Naive thymus-derived CD8-positive, alpha-beta T cell (primary cell): ENCODE results near the gene CLIC1. TPM values are rescaled to one million over a fixed set of nuclear protein-coding genes. Genes with fewer than 3 reads are reported as not detected.

Experiments
- ATAC-seq, 2 donors: fragments of 150-1000 bp; cut with Tn5 transposase in 1 of 2; sonication (Bioruptor Pico), chemical (Tn5 transposase) in 1 of 2; 1 replicate in 1 of 2; 2 replicates in 1 of 2; pipeline ENCODE4 v1.10.0; 2021; ENCODE audit warnings: mild to moderate bottlenecking in 2 of 2, moderate library complexity in 2 of 2
- POLR2A ChIA-PET: fragments of 350-600 bp; sonication (Branson Sonifier 250); formaldehyde crosslinking; loops from one replicate; lab custom pipeline; 2021; ENCODE audit warnings: antibody characterized with exemption; lab: Charles Lee
- DNase-seq, 10 donors: peaks; one replicate each; pipeline versions ENCODE4 v3.0.0 to v3.0.0-alpha.2; 2020 to 2022
- H3K27ac Mint-ChIP-seq, 10 donors: one replicate each; pipeline ENCODE4 v1.8.0; 2020 to 2022; ENCODE audit warnings: mild to moderate bottlenecking in 10 of 10, mixed read lengths in 10 of 10, moderate library complexity in 4 of 10, inconsistent platforms in 1 of 10
- H3K27me3 Mint-ChIP-seq, 5 donors: one replicate each; pipeline ENCODE4 v1.8.0; 2021 to 2022; ENCODE audit warnings: mixed read lengths in 5 of 5
- H3K36me3 Mint-ChIP-seq, 3 donors: one replicate each; pipeline ENCODE4 v1.8.0; 2020 to 2022; ENCODE audit warnings: mixed read lengths in 3 of 3, mild to moderate bottlenecking in 2 of 3, inconsistent platforms in 1 of 3
- H3K4me1 Mint-ChIP-seq, 4 donors: one replicate each; pipeline ENCODE4 v1.8.0; 2021 to 2022; ENCODE audit warnings: mixed read lengths in 4 of 4
- H3K4me3 Mint-ChIP-seq, 10 donors: one replicate each; pipeline ENCODE4 v1.8.0; 2020 to 2022; ENCODE audit warnings: mild to moderate bottlenecking in 10 of 10, mixed read lengths in 10 of 10, moderate library complexity in 6 of 10, inconsistent platforms in 1 of 10
- H3K9me3 Mint-ChIP-seq, 9 donors: one replicate each; pipeline ENCODE4 v1.8.0; 2020 to 2022; ENCODE audit warnings: mixed read lengths in 9 of 9, mild to moderate bottlenecking in 3 of 9, inconsistent platforms in 1 of 9, moderate library complexity in 1 of 9
- microRNA-seq: library from miRNA; unstranded; fragments of <30 nt; microRNA quantifications from one replicate; pipeline ENCODE4 v1.2.0, GENCODE V29; 2022; ENCODE audit warnings: borderline microRNAs expressed
- polyA plus RNA-seq, 3 donors: library from polyadenylated mRNA; unstranded; fragments of 300-500 nt; fragmentation: Illumina TruSeq; gene quantifications; one replicate each; pipeline ENCODE4 v1.2.3, GENCODE V29; 2021
- total RNA-seq, 8 experiments: library from RNA in 2 of 8; stranded (reverse) in 2 of 8; gene quantifications; one replicate each; pipeline ENCODE4 v1.2.3 and lab custom pipeline; 2021 to 2026

Gene CLIC1
- total and polyA plus RNA-seq, 5 experiments from 2014 or later, result 23.7 to 345 (median 95.1) TPM

GRCh38 chr6:31690231-31691077 is 45.9 kb downstream of the CLIC1 start:
- H3K27ac Mint-ChIP-seq, result peak overlapping the region in 6 of 10 donors; percentile 24 to 84 (median 56)
- H3K4me3 Mint-ChIP-seq, result no peak overlapping the region
- peaks cover 0 to 85% (median 6%) of the 10 kb centered on the region in 3 donors for H3K36me3 Mint-ChIP-seq
- H3K4me1 Mint-ChIP-seq, result peaks cover 0 to 8% (median 4%) of the 10 kb centered on the region in 4 donors
- ATAC-seq (no peak), DNase-seq (no peak)
- no peaks in the 10 kb centered on the region for H3K9me3 Mint-ChIP-seq
- POLR2A ChIA-PET, result interaction anchor here (0.5 kb wide), 1 partner anchor 219 kb away, joined by 3 read pairs; no protein-coding TSS in a partner anchor
- H3K27me3 Mint-ChIP-seq, result no peaks in the 10 kb centered on the region

GRCh38 chr6:31689249-31690110 is 46.9 kb downstream of the CLIC1 start:
- Mint-ChIP-seq H3K4me1 (peaks cover 0 to 8% (median 3%) of the 10 kb centered on the region in 4 donors), H3K9me3 (no peaks in the 10 kb centered on the region), H3K4me3 (no peak overlapping the region), H3K27me3 (no peaks in the 10 kb centered on the region), H3K27ac (peak overlapping the region in 5 of 10 donors; percentile 28 to 77 (median 63)), H3K36me3 (peaks cover 0 to 76% (median 6%) of the 10 kb centered on the region in 3 donors)
- POLR2A ChIA-PET, result no interaction called here
- DNase-seq (no peak), ATAC-seq (peak in 1 of 2 donors; percentile 20)

GRCh38 chr6:31687860-31688693 is 48.3 kb downstream of the CLIC1 start:
- Mint-ChIP-seq H3K9me3 (no peaks in the 10 kb centered on the region), H3K4me3 (no peak overlapping the region), H3K27me3 (no peaks in the 10 kb centered on the region), H3K27ac (peak overlapping the region in 2 of 10 donors; percentile 15 to 45), H3K4me1 (peaks cover 0 to 9% (median 4%) of the 10 kb centered on the region in 4 donors), H3K36me3 (peaks cover 0 to 64% (median 6%) of the 10 kb centered on the region in 3 donors)
- POLR2A ChIA-PET, result no interaction called here
- ATAC-seq (no peak), DNase-seq (no peak)

DNA sequence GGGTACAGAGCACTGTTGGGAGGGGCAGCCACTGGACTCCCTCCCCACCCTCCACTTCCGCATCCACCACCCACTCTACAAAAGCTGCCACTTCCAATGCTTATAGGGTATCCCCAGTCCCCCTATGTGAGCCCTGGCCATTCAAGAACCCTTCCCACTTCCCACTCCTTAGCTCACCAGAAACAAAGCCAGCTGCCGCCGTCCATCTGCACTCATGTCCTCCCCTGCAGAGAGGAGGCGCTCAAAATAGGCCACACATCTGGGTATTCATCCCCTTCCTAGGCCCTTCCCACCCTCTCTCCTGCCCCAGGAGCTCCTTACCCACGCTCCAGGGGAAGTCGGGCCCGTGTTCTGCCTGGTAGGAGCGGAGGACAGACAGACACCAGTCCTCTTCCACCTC is 49.0 kb downstream of the CLIC1 start:
- H3K4me3 Mint-ChIP-seq, result no peak overlapping the region
- H3K36me3 Mint-ChIP-seq, result peaks cover 0 to 58% (median 6%) of the 10 kb centered on the region in 3 donors
- POLR2A ChIA-PET, result no interaction called here
- ATAC-seq, result no peak
- H3K4me1 Mint-ChIP-seq, result peaks cover 0 to 10% (median 4%) of the 10 kb centered on the region in 4 donors
- H3K27me3 Mint-ChIP-seq, result no peaks in the 10 kb centered on the region
- H3K9me3 Mint-ChIP-seq, result no peaks in the 10 kb centered on the region
- H3K27ac Mint-ChIP-seq, result peak overlapping the region in 2 of 10 donors; percentile 41 to 50
- no peak for DNase-seq

GRCh38 chr6:31686483-31686882 is 49.8 kb downstream of the CLIC1 start:
- Mint-ChIP-seq H3K4me1 (peaks cover 3 to 18% (median 8%) of the 10 kb centered on the region in 4 donors), H3K36me3 (peaks cover 0 to 56% (median 6%) of the 10 kb centered on the region in 3 donors), H3K4me3 (no peak overlapping the region), H3K9me3 (no peaks in the 10 kb centered on the region), H3K27me3 (no peaks in the 10 kb centered on the region), H3K27ac (peak overlapping the region in 6 of 10 donors; percentile 1 to 66 (median 40))
- no peak for DNase-seq
- ATAC-seq, result no peak
- POLR2A ChIA-PET, result no interaction called here

GRCh38 chr6:31683591-31683990 is 52.7 kb downstream of the CLIC1 start:
- Mint-ChIP-seq H3K4me1 (peaks cover 19 to 26% (median 21%) of the 10 kb centered on the region in 4 donors), H3K27ac (peak overlapping the region in 1 of 10 donors; percentile 79), H3K36me3 (peaks cover 0 to 29% (median 6%) of the 10 kb centered on the region in 3 donors), H3K9me3 (no peaks in the 10 kb centered on the region), H3K27me3 (no peaks in the 10 kb centered on the region), H3K4me3 (peak overlapping the region in 2 of 10 donors; percentile 22 to 29)
- ATAC-seq (no peak), DNase-seq (no peak)
- POLR2A ChIA-PET, result interaction anchor here (0.6 kb wide), 2 partner anchors 10 to 36 kb away, joined by 3 to 4 read pairs; no protein-coding TSS in a partner anchor

DNA sequence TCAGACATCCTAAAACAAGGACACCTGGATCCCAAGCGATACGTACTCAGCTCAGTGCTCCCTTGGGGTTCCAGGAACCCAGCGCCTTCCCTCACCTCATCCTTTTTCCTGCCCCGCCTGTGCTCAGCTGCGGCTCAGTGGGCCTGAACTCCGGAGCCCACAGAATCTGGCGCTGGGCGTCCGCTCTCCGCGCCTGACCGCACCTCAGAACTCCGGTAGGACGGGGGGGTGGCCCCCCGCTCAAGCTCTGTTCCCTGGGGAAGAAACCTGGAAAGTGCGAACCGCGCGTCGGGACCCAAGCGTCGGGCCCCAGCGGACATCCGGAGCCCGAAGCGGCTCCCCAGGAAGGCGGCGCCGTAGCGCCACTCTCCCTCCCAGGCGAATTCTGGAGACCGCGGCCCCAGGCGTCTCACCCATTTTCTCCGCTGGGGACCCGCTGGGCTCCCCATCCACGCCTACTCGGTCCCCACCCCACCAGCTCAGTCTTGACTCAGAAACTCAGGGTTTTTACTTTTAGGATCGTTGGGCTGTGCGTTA is 55.1 kb downstream of the CLIC1 start:
- DNase-seq (peak in 7 of 10 donors; percentile 18 to 42 (median 36)), ATAC-seq (peak; percentile 80)
- H3K27ac Mint-ChIP-seq, result peak overlapping the region; percentile 29 to 93 (median 84)
- H3K4me1 Mint-ChIP-seq, result peaks cover 19 to 31% (median 21%) of the 10 kb centered on the region in 4 donors
- POLR2A ChIA-PET, result interaction anchor here (0.6 to 1.9 kb wide), 11 partner anchors 10 to 157 kb away, joined by 3 to 9 read pairs (median 3); partner anchors contain the start of genes ABHD16A, BAG6, GPANK1 and HSPA1B
- no peaks in the 10 kb centered on the region for H3K9me3 Mint-ChIP-seq
- H3K4me3 Mint-ChIP-seq, result peak overlapping the region; percentile 69 to 93 (median 91)
- H3K36me3 Mint-ChIP-seq, result peaks cover 0 to 12% (median 2%) of the 10 kb centered on the region in 3 donors
- no peaks in the 10 kb centered on the region for H3K27me3 Mint-ChIP-seq

Small RNA genes lying within 50 kb of the gene (microRNA-seq; reads per million reads assigned to microRNA genes)
- gene MIR4646, result not detected

Other genes starting within 250 kb of the CLIC1 start
Only the 30 nearest of the 43 such genes appear.
- gene TNF, start 161.0 kb downstream of the CLIC1 start, total RNA-seq, result 1 to 10 TPM; 2.1 to 2.3 TPM
- gene TNF, start 161.0 kb downstream of the CLIC1 start, polyA plus RNA-seq, result under 1 TPM; 0.11 to 0.53 (median 0.37) TPM
- 100 to 1,000 TPM; 450 to 469 TPM for gene LTB, start 154.1 kb downstream of the CLIC1 start, total RNA-seq
- gene LTB, start 154.1 kb downstream of the CLIC1 start, polyA plus RNA-seq, result 1,000 to 10,000 TPM in 2 of 3 donors, 100 to 1,000 TPM in 1; 707 to 1,760 (median 1,173) TPM
- 10 to 100 TPM; 13.7 to 19.1 TPM for gene LST1, start 150.3 kb downstream of the CLIC1 start, total RNA-seq
- gene LST1, start 150.3 kb downstream of the CLIC1 start, polyA plus RNA-seq, result 10 to 100 TPM; 13.4 to 18.0 (median 15.0) TPM
- gene NCR3, start 143.5 kb downstream of the CLIC1 start, total RNA-seq, result 1 to 10 TPM; 8.5 to 8.8 TPM
- 10 to 100 TPM; 54.3 to 86.3 (median 76.0) TPM for gene NCR3, start 143.5 kb downstream of the CLIC1 start, polyA plus RNA-seq
- gene AIF1, start 121.3 kb downstream of the CLIC1 start, total RNA-seq, result 10 to 100 TPM; 23.0 to 27.3 TPM
- 100 to 1,000 TPM; 145 to 242 (median 239) TPM for gene AIF1, start 121.3 kb downstream of the CLIC1 start, polyA plus RNA-seq
- gene PRRC2A, start 115.8 kb downstream of the CLIC1 start, total RNA-seq, result 100 to 1,000 TPM; 227 to 230 TPM
- gene PRRC2A, start 115.8 kb downstream of the CLIC1 start, polyA plus RNA-seq, result 1 to 10 TPM; 4.5 to 7.1 (median 5.0) TPM
- 100 to 1,000 TPM; 244 to 258 TPM for gene BAG6, start 83.9 kb downstream of the CLIC1 start, total RNA-seq
- 10 to 100 TPM; 17.7 to 21.5 (median 21.1) TPM for gene BAG6, start 83.9 kb downstream of the CLIC1 start, polyA plus RNA-seq
- 1 to 10 TPM; 2.2 to 3.1 TPM for gene APOM, start 80.6 kb downstream of the CLIC1 start, total RNA-seq
- gene APOM, start 80.6 kb downstream of the CLIC1 start, polyA plus RNA-seq, result 1 to 10 TPM; 5.0 to 8.0 (median 5.5) TPM
- gene C6orf47, start 75.8 kb downstream of the CLIC1 start, total RNA-seq, result 10 to 100 TPM; 24.9 to 26.3 TPM
- 10 to 100 TPM; 17.0 to 36.7 (median 21.3) TPM for gene C6orf47, start 75.8 kb downstream of the CLIC1 start, polyA plus RNA-seq
- 10 to 100 TPM; 26.6 to 27.9 TPM for gene GPANK1, start 71.5 kb downstream of the CLIC1 start, total RNA-seq
- gene GPANK1, start 71.5 kb downstream of the CLIC1 start, polyA plus RNA-seq, result 10 to 100 TPM; 20.8 to 22.9 (median 21.2) TPM
- 100 to 1,000 TPM; 131 to 133 TPM for gene CSNK2B, start 70.5 kb downstream of the CLIC1 start, total RNA-seq
- 100 to 1,000 TPM; 214 to 230 (median 217) TPM for gene CSNK2B, start 70.5 kb downstream of the CLIC1 start, polyA plus RNA-seq
- 10 to 100 TPM; 44.1 to 48.8 TPM for gene LY6G5B, start 66.6 kb downstream of the CLIC1 start, total RNA-seq
- gene LY6G5B, start 66.6 kb downstream of the CLIC1 start, polyA plus RNA-seq, result under 1 TPM in 1 of 3 donors, not detected in 2; 0.25 TPM
- 1 to 10 TPM; 4.4 to 5.5 TPM for gene LY6G5C, start 55.5 kb downstream of the CLIC1 start, total RNA-seq
- 1 to 10 TPM; 4.6 to 7.9 (median 7.6) TPM for gene LY6G5C, start 55.5 kb downstream of the CLIC1 start, polyA plus RNA-seq
- gene ABHD16A, start 33.2 kb downstream of the CLIC1 start, total RNA-seq, result 10 to 100 TPM; 58.4 to 59.9 TPM
- 10 to 100 TPM; 26.9 to 35.5 (median 34.1) TPM for gene ABHD16A, start 33.2 kb downstream of the CLIC1 start, polyA plus RNA-seq
- gene LY6G6F, start 29.7 kb downstream of the CLIC1 start, total RNA-seq, result not detected
- gene LY6G6F, start 29.7 kb downstream of the CLIC1 start, polyA plus RNA-seq, result not detected
- gene LY6G6D, start 21.2 kb downstream of the CLIC1 start, total RNA-seq, result not detected
- not detected for gene LY6G6D, start 21.2 kb downstream of the CLIC1 start, polyA plus RNA-seq
- gene LY6G6C, start 14.8 kb downstream of the CLIC1 start, total RNA-seq, result not detected
- not detected for gene LY6G6C, start 14.8 kb downstream of the CLIC1 start, polyA plus RNA-seq
- 1 to 10 TPM; 1.4 to 1.9 TPM for gene MPIG6B, start 13.2 kb downstream of the CLIC1 start, total RNA-seq
- gene MPIG6B, start 13.2 kb downstream of the CLIC1 start, polyA plus RNA-seq, result 1 to 10 TPM; 1.2 to 4.9 (median 1.3) TPM
- gene DDAH2, start 7.2 kb downstream of the CLIC1 start, total RNA-seq, result 1 to 10 TPM; 3.1 to 5.1 TPM
- 10 to 100 TPM in 2 of 3 donors, 1 to 10 TPM in 1; 8.0 to 14.7 (median 10.3) TPM for gene DDAH2, start 7.2 kb downstream of the CLIC1 start, polyA plus RNA-seq
- gene MSH5, start 3.5 kb upstream of the CLIC1 start, total RNA-seq, result 1 to 10 TPM; 7.2 to 8.3 TPM
- gene MSH5, start 3.5 kb upstream of the CLIC1 start, polyA plus RNA-seq, result 1 to 10 TPM in 2 of 3 donors, under 1 TPM in 1; 0.61 to 1.1 (median 1.1) TPM
- gene SAPCD1, start 26.1 kb upstream of the CLIC1 start, total RNA-seq, result 1 to 10 TPM; 1.6 to 2.1 TPM
- gene SAPCD1, start 26.1 kb upstream of the CLIC1 start, polyA plus RNA-seq, result not detected
- under 1 TPM; 0.47 to 0.52 TPM for gene VWA7, start 40.8 kb upstream of the CLIC1 start, total RNA-seq
- gene VWA7, start 40.8 kb upstream of the CLIC1 start, polyA plus RNA-seq, result under 1 TPM in 1 of 3 donors, not detected in 2; 0.34 TPM
- gene VARS1, start 59.2 kb upstream of the CLIC1 start, total RNA-seq, result 10 to 100 TPM; 37.6 to 40.3 TPM
- gene VARS1, start 59.2 kb upstream of the CLIC1 start, polyA plus RNA-seq, result 10 to 100 TPM; 27.5 to 37.8 (median 30.3) TPM
- gene LSM2, start 70.4 kb upstream of the CLIC1 start, total RNA-seq, result 10 to 100 TPM; 28.9 to 31.9 TPM
- 10 to 100 TPM; 67.1 to 80.3 (median 77.9) TPM for gene LSM2, start 70.4 kb upstream of the CLIC1 start, polyA plus RNA-seq
- 1 to 10 TPM; 3.5 to 4.0 TPM for gene HSPA1L, start 78.8 kb upstream of the CLIC1 start, total RNA-seq
- gene HSPA1L, start 78.8 kb upstream of the CLIC1 start, polyA plus RNA-seq, result 1 to 10 TPM in 2 of 3 donors, under 1 TPM in 1; 0.56 to 1.6 (median 1.6) TPM
- gene HSPA1A, start 79.0 kb upstream of the CLIC1 start, total RNA-seq, result 10 to 100 TPM; 54.8 to 56.9 TPM
- 10 to 100 TPM in 2 of 3 donors, 1 to 10 TPM in 1; 6.9 to 17.3 (median 11.4) TPM for gene HSPA1A, start 79.0 kb upstream of the CLIC1 start, polyA plus RNA-seq
- gene HSPA1B, start 91.2 kb upstream of the CLIC1 start, total RNA-seq, result 10 to 100 TPM; 39.6 to 42.2 TPM
- gene HSPA1B, start 91.2 kb upstream of the CLIC1 start, polyA plus RNA-seq, result 1 to 10 TPM in 2 of 3 donors, under 1 TPM in 1; 0.28 to 1.3 (median 1.2) TPM
- gene NEU1, start 126.3 kb upstream of the CLIC1 start, total RNA-seq, result 10 to 100 TPM; 15.0 to 15.8 TPM
- gene NEU1, start 126.3 kb upstream of the CLIC1 start, polyA plus RNA-seq, result 10 to 100 TPM; 10.9 to 17.9 (median 16.2) TPM
- gene SLC44A4, start 142.5 kb upstream of the CLIC1 start, total RNA-seq, result not detected
- not detected for gene SLC44A4, start 142.5 kb upstream of the CLIC1 start, polyA plus RNA-seq
- 10 to 100 TPM; 77.1 to 81.8 TPM for gene EHMT2, start 161.2 kb upstream of the CLIC1 start, total RNA-seq
- 10 to 100 TPM; 37.3 to 57.9 (median 43.0) TPM for gene EHMT2, start 161.2 kb upstream of the CLIC1 start, polyA plus RNA-seq